CD14-positive monocyte (primary cell): ENCODE data around the gene EVL. TPM values are rescaled to one million over a fixed set of nuclear protein-coding genes. Genes with fewer than 3 reads are reported as not detected.

Experiments used
- DNase-seq, 3 donors: peaks; one replicate each; pipeline ENCODE4 v3.0.0-alpha.2; 2011 to 2022
- H2AFZ ChIP-seq: 2 replicates; pipeline ENCODE4 v1.6.0; 2012; ENCODE audit warnings: mild to moderate bottlenecking, low read depth, low read length, inconsistent platforms; ENCODE audit not compliant: insufficient read depth, poor library complexity, severe bottlenecking
- H3K27ac ChIP-seq, 2 donors: 1 replicate in 1 of 2; 2 replicates in 1 of 2; pipeline ENCODE4 v1.5.1; 2012 to 2013; ENCODE audit warnings: low read length in 2 of 2, control low read depth in 1 of 2, inconsistent platforms in 1 of 2, low read depth in 1 of 2, mild to moderate bottlenecking in 1 of 2
- H3K27me3 ChIP-seq, 2 donors: one replicate each; pipeline versions ENCODE4 v1.6.0 to v1.6.1; 2011 to 2013; ENCODE audit warnings: low read length in 2 of 2; ENCODE audit not compliant: control insufficient read depth in 2 of 2, insufficient read depth in 2 of 2
- H3K36me3 ChIP-seq, 2 donors: replicated peaks in 1 of 2; 1 replicate in 1 of 2; 2 replicates in 1 of 2; pipeline versions ENCODE4 v1.5.1 to v1.6.1; 2012 to 2013; ENCODE audit warnings: low read length in 2 of 2, control low read depth in 1 of 2, inconsistent platforms in 1 of 2, mild to moderate bottlenecking in 1 of 2; ENCODE audit not compliant: insufficient read depth in 2 of 2, control insufficient read depth in 1 of 2
- H3K4me1 ChIP-seq, 2 donors: 1 replicate in 1 of 2; 2 replicates in 1 of 2; pipeline versions ENCODE4 v1.5.1 to v1.6.1; 2012 to 2013; ENCODE audit warnings: low read length in 2 of 2, control low read depth in 1 of 2, inconsistent platforms in 1 of 2, mild to moderate bottlenecking in 1 of 2, moderate library complexity in 1 of 2; ENCODE audit not compliant: insufficient read depth in 2 of 2, control insufficient read depth in 1 of 2
- H3K4me2 ChIP-seq: replicated peaks from 2 replicates; pipeline ENCODE3; 2012; ENCODE audit warnings: low read length, moderate library complexity, mild to moderate bottlenecking; ENCODE audit not compliant: poor library complexity, severe bottlenecking; ENCODE audit errors: extremely low read depth
- H3K4me3 ChIP-seq, 3 experiments: fragments of 200-600 bp in 1 of 3; sonication (generic) in 1 of 3; replicated peaks in 1 of 3; 1 replicate in 2 of 3; 2 replicates in 1 of 3; pipeline ENCODE4 v1.5.1; 2011 to 2013; ENCODE audit warnings: low read length in 3 of 3, mild to moderate bottlenecking in 3 of 3, control low read depth in 2 of 3, low read depth in 2 of 3, inconsistent platforms in 1 of 3, moderate library complexity in 1 of 3
- H3K79me2 ChIP-seq: 2 replicates; pipeline ENCODE4 v1.6.0; 2012; ENCODE audit warnings: mild to moderate bottlenecking, control low read depth, inconsistent platforms, low read length, moderate library complexity; ENCODE audit not compliant: insufficient read depth
- H3K9ac ChIP-seq: 2 replicates; pipeline ENCODE4 v1.6.0; 2017; ENCODE audit warnings: low read length, mild to moderate bottlenecking; ENCODE audit not compliant: insufficient read depth, poor library complexity, severe bottlenecking
- H3K9me3 ChIP-seq, 2 donors: replicated peaks in 1 of 2; 1 replicate in 1 of 2; 2 replicates in 1 of 2; pipeline versions ENCODE4 v1.5.1 to v1.6.1; 2012 to 2013; ENCODE audit warnings: low read length in 2 of 2, control low read depth in 1 of 2; ENCODE audit not compliant: control insufficient read depth in 1 of 2, insufficient read depth in 1 of 2
- H4K20me1 ChIP-seq: 2 replicates; pipeline ENCODE4 v1.6.0; 2012; ENCODE audit warnings: mild to moderate bottlenecking, low read length, control low read depth, moderate library complexity; ENCODE audit not compliant: insufficient read depth
- H3K27ac Mint-ChIP-seq, 7 donors: one replicate each; pipeline ENCODE4 v1.8.0; 2020; ENCODE audit warnings: mild to moderate bottlenecking in 7 of 7, mixed read lengths in 7 of 7, moderate library complexity in 6 of 7, inconsistent platforms in 2 of 7
- H3K27me3 Mint-ChIP-seq, 3 donors: one replicate each; pipeline ENCODE4 v1.8.0; 2021 to 2022; ENCODE audit warnings: low read depth in 3 of 3, mild to moderate bottlenecking in 3 of 3, mixed read lengths in 3 of 3, moderate library complexity in 3 of 3, inconsistent platforms in 1 of 3
- H3K36me3 Mint-ChIP-seq, 2 donors: one replicate each; pipeline ENCODE4 v1.8.0; 2020; ENCODE audit warnings: mixed read lengths in 2 of 2, inconsistent platforms in 1 of 2, mild to moderate bottlenecking in 1 of 2
- H3K4me1 Mint-ChIP-seq: one replicate; pipeline ENCODE4 v1.8.0; 2020; ENCODE audit warnings: mild to moderate bottlenecking, mixed read lengths
- H3K4me3 Mint-ChIP-seq, 2 donors: one replicate each; pipeline ENCODE4 v1.8.0; 2020; ENCODE audit warnings: mild to moderate bottlenecking in 2 of 2, mixed read lengths in 2 of 2, moderate library complexity in 1 of 2
- H3K9me3 Mint-ChIP-seq, 7 donors: one replicate each; pipeline ENCODE4 v1.8.0; 2020 to 2022; ENCODE audit warnings: mixed read lengths in 7 of 7, mild to moderate bottlenecking in 6 of 7, moderate library complexity in 6 of 7, inconsistent platforms in 2 of 7
- CTCF ChIP-seq: fragments of 200-600 bp; IDR thresholded peaks from one replicate; pipeline ENCODE4 v1.8.0; 2022; ENCODE audit warnings: antibody characterized with exemption, mild to moderate bottlenecking
- WGBS: methylation state at CpG from one replicate; pipeline ENCODE4 v1.1.5; 2013; ENCODE audit warnings: missing lambda C conversion rate; ENCODE audit not compliant: insufficient coverage; 5-methylcytosine and 5-hydroxymethylcytosine counted together
- intact Hi-C, 2 donors: fragments of 100-400 bp; cut with micrococcal nuclease; formaldehyde crosslinking; loops; one replicate each; pipeline versions ENCODE4 v1.15.0 to v1.15.1; 2023
- polyA plus RNA-seq, 3 donors: library from polyadenylated mRNA; depleted of rRNA in 1 of 3; unstranded in 2 of 3; stranded (reverse) in 1 of 3; fragments of 300-500 nt in 2 of 3; fragments of >200 nt in 1 of 3; fragmentation: Illumina TruSeq in 2 of 3; gene quantifications; 1 replicate in 2 of 3; 2 replicates in 1 of 3; pipeline ENCODE4 v1.2.3, GENCODE V29; 2012 to 2021

EVL gene
- polyA plus RNA-seq, 3 donors, result 3.2 to 131 (median 6.7) TPM

DNA sequence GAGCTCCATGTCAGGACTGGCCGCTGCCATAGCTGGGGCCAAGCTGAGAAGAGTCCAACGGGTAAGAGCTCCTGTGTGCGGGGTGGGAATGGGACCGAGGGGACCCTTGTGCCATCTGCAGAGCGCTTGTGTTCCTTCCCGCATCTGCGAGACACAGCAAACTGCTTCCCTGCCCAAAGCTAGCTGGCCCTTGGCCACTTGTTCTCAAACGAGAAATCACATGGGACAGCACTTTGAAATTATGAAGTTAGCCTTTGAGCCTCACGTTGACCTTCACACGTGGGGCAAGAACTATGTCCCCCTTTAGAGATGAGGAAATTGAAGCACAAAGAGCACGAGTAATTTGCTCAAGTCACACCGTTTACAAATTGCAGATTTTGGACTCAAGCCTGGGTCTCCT lies 63.5 kb downstream of the EVL start:
- WGBS, result 91% methylated on average over 11 of the region's 12 CpGs
- Histone ChIP-seq H3K9me3 (no peaks in the 10 kb centered on the region), H3K4me1 (no peaks in the 10 kb centered on the region), H3K79me2 (no peaks in the 10 kb centered on the region), H3K27ac (no peak overlapping the region), H3K36me3 (peaks cover 77 to 93% of the 10 kb centered on the region in 2 donors), H3K4me3 (no peak overlapping the region), H3K9ac (no peak overlapping the region), H3K4me2 (no peak overlapping the region), H3K27me3 (no peaks in the 10 kb centered on the region), H4K20me1 (no peaks in the 10 kb centered on the region), H2AFZ (no peak overlapping the region)
- Mint-ChIP-seq H3K4me3 (no peak overlapping the region), H3K27me3 (peaks cover 1 to 3% (median 1%) of the 10 kb centered on the region in 3 donors), H3K27ac (no peak overlapping the region), H3K9me3 (peaks cover 0 to 6% (median 0%) of the 10 kb centered on the region in 7 donors), H3K36me3 (peaks cover 76 to 84% of the 10 kb centered on the region in 2 donors), H3K4me1 (peaks cover 9% of the 10 kb centered on the region)
- no peak for DNase-seq
- TF ChIP-seq CTCF, result no peak
- intact Hi-C loops, result no loop called here

DNA sequence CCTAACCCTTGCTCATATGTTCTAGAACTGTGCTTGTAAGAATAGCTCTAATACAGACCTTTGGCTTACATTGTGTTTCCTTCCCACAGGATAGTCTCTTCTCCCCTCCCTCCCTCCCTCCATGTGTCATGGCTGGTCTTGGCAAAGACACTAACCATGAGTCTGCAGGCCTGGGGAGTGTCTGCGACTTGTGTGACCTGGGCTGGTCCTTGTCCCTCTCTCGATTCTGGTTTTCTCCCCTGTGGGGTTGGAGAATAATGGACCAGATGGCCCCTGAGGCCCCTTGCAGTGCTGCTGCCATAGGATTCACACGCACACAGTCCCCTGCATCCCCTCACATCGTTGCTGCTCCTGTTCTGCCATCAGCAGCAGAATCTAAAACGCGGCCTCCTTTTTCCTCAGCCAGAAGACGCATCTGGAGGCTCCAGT lies 64.0 kb downstream of the EVL start:
- H3K27me3 Mint-ChIP-seq, result peaks cover 1 to 3% (median 1%) of the 10 kb centered on the region in 3 donors
- H3K27ac ChIP-seq, result no peak overlapping the region
- H3K27ac Mint-ChIP-seq, result no peak overlapping the region
- no peaks in the 10 kb centered on the region for H3K27me3 ChIP-seq
- no peak overlapping the region for H3K9ac ChIP-seq
- intact Hi-C loops, result no loop called here
- no peak overlapping the region for H3K4me2 ChIP-seq
- H4K20me1 ChIP-seq, result no peaks in the 10 kb centered on the region
- H3K4me1 ChIP-seq, result no peaks in the 10 kb centered on the region
- 94% methylated on average over 7 of the region's 7 CpGs for WGBS
- H3K9me3 ChIP-seq, result no peaks in the 10 kb centered on the region
- no peak overlapping the region for H3K4me3 ChIP-seq
- H3K4me3 Mint-ChIP-seq, result no peak overlapping the region
- DNase-seq, result no peak
- TF ChIP-seq CTCF, result no peak
- no peaks in the 10 kb centered on the region for H3K79me2 ChIP-seq
- no peak overlapping the region for H2AFZ ChIP-seq
- peaks cover 76 to 93% of the 10 kb centered on the region in 2 donors for H3K36me3 ChIP-seq
- H3K9me3 Mint-ChIP-seq, result peaks cover 0 to 6% (median 0%) of the 10 kb centered on the region in 7 donors
- peaks cover 9% of the 10 kb centered on the region for H3K4me1 Mint-ChIP-seq
- H3K36me3 Mint-ChIP-seq, result peaks cover 76 to 85% of the 10 kb centered on the region in 2 donors
